ENCODE results near the gene PGBD2.

Gene PGBD2, protein sequence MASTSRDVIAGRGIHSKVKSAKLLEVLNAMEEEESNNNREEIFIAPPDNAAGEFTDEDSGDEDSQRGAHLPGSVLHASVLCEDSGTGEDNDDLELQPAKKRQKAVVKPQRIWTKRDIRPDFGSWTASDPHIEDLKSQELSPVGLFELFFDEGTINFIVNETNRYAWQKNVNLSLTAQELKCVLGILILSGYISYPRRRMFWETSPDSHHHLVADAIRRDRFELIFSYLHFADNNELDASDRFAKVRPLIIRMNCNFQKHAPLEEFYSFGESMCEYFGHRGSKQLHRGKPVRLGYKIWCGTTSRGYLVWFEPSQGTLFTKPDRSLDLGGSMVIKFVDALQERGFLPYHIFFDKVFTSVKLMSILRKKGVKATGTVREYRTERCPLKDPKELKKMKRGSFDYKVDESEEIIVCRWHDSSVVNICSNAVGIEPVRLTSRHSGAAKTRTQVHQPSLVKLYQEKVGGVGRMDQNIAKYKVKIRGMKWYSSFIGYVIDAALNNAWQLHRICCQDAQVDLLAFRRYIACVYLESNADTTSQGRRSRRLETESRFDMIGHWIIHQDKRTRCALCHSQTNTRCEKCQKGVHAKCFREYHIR

DNA sequence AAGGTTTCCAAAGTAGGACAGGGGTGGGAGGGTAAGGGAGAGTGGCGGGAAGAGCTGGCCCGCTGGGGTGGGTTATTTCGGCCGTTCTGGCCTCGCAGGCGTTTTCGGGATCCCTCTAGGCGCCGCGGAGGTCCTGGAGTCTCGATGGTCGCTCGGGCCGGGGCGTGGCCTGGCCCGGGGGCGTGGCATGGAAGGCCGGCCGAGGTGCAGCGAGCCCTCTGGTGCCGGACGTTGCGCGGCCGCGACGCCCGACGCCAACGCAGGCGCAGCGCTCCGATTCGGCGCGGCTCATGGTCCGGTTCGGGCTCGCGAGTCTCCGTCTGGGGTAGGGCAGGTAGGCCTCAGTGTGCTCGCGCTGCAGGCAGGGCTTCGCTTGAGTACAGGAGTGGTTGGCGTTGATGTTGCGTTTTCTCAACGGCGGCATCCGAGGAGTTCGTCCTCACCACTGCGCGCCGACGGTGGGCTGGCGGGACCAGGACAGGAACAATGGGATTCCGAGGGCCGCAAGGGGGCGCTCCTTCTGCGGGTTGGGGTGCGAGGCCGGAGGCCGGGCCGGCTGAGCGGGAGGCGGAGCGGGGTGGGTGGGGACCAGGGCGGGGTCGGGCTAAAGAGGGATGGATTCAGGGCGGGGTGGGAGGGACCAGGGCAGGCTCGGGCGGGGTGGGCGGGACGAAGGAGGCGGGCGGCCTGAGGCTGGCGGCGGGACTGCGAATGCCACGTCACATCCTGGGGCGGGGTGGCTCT, at the start of gene PGBD2:
TSS of gene PGBD2 (plus strand) at position 227 of the 744 bp plus-strand sequence. CDS start 7,628 bp downstream, outside the sequence.
- peak; percentile 92 for DNase-seq

DNA sequence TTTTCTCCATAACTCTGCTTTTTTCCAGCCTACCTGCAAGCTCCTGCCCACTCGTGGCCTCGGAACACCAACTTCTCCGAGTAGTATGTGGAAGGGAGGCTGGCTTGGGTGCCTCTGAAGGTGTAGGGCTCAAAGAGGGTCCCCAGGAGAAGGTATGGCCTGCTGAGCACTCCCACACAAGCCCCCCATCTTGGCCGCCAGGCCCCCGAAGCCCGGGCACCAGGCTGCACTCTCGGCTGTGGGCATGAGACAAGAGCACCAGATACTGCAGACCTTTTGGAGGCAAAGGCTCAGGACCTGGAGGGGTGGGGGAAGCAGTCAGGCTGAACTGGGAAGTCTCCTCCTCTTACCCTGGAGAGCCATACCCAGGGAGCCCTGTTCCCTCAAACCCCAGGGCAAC, 48.8 kb upstream of the PGBD2 start:
- no peak for DNase-seq

DNA sequence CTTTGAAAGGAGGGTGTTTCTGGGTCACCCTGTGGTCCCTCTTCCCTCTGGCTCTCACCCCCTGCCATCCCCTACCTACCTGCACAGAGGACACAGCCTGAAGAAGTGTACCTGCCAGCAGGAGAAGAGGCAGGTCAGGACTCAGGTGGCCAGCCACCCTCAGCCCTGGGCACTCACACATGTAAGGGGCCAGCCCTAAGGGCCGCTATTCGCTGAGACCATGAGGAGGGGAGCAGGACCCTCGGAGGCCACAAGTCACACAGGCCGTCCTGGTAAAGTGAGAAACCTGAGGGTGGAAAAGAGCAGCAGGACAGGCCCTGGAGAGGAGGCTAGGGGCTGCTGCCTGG, 48.3 kb upstream of the PGBD2 start:
- DNase-seq: no peak

DNA sequence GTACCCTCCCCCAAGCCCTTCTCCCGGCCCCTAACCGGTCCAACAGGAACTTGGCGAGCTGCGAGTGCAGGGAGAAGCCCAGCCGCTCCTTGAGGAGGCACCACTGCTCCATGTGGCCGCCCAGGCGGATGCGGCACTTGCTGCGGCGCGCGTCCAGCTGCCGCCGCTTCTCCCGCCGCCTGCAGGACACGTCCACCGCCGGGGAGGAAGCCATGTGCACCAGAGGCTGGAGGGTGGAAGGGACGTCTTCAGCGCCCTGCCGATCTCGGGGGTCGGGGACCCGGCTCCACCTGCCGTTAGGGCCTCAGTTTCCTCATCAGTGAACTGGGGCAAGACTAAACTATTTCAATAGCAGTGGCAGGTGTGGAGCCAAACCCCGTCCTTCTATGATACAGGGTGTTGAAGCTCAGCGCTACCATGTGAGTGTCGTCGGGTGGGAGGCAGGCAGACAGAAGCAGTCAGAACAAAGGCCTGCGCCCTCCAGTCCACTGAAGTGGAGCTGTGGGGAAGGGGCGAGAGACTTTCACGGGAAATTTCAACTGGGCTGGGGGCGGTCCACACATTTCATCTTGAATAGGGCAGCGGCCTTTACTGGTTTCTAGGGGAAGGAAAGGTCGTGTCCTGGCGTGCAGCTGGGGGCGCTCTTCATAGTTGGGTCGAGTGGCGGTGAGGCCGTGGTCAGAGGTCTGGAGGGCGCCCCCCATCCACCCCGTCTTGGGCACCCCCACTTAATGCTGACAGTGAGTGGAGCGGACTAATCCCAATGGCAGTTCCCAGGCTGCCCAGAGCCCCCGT, 47.7 kb upstream of the PGBD2 start:
- peak; percentile 81 for DNase-seq

DNA sequence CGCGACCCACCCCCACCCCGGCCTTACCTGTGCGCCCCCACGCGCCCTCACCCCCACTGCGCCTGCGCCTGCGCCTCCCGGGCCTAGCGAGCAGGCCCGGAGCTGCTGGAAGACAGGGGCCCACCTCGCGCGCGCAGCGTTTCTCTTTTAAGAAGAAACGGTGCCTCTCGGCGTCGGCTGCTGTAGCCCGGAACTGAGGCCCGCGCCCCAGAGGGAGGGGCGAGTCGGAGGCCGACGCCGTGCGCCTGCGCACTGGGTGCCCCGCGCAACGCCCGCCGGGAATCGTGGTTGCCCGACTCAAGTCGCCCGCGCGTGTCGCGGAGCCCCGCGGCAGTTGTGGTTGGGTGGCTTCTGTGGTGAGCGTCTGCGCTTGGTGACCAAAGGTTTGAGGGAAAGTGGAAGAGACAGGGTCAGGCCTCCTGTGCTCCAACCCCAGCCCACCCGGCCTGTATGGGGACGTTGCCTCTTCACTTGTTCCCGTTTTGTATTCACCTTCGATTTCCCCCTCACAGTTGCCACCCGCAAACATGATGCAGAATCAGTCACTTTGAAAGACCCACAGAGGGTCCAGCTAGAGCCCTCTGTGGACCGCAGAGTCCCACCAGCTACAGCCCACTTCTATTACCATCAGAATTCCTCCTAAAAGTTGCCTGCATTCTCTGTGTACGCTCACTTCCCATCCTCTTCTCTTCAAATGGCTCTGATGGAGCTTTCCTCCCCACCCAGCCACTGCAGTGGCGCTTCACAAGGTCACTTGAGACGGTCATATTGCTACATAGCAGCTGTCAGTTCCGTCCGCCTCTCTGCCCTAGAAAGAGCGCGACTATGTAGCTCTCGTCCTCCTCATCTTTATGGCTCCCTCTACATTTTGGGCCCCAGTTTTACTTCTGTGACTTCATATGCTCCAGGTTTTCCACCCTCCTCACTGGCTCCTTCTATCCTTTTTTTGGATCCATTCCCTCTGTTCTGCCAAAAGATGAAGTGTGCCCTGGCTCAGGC, 46.8 kb upstream of the PGBD2 start, which contains the start of gene ZNF692:
TSS of gene ZNF692 (minus strand) at position 195 of the 999 bp plus-strand sequence. CDS start 776 bp downstream, outside the sequence.
- peak; percentile 98 for DNase-seq

DNA sequence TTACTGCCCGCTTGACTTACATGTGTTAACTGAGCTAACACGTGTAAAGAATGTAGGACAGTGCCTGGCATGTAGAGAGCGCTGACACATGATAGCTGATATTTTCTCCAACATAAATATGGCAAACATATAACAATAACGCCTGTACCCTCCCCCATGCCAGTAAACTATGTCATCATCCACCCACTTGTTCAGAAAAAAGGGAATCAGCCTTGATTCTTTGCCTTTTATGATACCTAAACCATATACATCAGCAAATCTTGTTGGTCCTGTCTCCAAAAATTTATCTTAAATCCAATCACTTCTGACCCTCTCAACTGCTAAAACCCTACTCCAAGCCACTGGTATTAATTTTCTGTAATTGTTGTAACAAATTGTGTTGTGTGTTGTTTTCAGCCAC, 46.0 kb upstream of the PGBD2 start:
- DNase-seq: peak; percentile 15

DNA sequence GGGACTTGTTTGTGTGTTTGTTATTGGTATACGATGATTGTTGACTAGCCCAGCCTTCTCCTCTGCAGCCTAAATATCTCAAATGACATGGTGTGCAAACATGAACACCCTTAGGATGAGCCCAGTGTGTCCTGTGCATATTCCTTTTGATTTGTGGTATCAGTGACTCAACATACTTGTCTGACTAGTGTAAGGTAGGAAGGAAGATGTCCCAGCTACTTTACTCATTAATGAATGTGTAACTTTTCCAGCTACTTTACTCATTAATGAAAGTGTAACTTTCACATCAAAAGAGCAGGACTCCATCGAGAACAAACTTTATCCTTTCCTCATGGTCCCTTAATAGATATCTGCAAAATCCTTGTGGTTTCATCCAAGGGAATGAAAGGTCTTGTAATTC, 44.4 kb upstream of the PGBD2 start:
- DNase-seq: no peak

DNA sequence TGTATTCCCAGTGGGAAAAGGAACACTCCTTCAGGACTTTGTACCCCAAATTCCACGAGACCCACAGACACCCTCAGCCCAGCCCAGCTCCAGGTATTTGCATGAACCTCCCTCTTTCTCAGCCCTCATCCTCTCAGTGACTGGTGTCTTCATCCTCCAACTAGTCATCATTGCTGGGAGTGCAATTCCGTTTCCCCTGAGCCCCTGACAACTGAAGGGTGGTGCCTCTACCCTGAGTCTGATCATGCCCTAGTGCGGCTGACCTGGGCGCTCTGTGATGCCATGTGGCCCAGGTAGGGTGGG, 43.4 kb upstream of the PGBD2 start:
- no peak for DNase-seq

DNA sequence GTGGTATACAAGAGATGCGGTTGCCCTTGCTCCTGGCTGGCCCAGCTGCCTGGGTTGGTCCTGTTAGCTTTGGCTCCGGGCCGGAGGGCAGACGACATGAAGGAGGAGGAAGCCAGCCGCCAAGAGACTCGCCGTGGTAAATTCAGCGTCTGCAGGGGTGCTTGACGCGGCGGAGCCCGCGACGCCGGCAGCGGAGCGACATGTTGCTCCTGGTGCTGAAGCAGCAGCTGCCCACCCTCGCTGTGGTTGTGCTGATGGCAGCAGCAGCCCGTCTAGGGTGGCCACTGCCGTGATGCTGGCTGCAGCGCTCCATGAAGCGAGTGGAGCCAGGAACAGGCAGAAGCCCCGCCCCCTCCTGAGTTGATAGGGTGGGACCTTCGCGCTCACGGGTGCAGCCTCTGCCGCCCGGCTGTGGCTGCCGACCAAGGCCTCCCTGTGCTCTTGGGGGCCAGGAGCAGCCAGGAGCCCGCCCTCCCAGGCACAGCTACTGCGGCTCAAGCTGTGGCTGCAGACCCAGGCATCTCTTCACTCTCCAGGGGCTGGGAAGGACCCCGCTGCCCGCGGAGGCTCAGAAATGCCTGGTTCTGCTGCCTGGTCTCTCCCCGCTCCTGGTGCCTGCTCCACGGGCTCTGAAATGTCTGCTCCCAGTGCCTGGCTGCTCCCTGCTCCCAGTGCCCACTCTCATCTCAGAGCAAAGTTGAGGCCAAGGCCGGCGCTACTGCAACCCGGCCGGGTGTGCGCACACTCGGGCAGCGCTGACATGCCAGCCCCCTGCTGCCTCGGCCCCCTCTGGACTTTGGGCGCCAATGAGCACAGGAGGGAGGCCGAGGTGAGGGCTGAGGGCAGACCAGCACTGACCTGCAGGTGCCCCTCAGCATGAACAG, 42.8 kb upstream of the PGBD2 start:
- DNase-seq: peak; percentile 90

DNA sequence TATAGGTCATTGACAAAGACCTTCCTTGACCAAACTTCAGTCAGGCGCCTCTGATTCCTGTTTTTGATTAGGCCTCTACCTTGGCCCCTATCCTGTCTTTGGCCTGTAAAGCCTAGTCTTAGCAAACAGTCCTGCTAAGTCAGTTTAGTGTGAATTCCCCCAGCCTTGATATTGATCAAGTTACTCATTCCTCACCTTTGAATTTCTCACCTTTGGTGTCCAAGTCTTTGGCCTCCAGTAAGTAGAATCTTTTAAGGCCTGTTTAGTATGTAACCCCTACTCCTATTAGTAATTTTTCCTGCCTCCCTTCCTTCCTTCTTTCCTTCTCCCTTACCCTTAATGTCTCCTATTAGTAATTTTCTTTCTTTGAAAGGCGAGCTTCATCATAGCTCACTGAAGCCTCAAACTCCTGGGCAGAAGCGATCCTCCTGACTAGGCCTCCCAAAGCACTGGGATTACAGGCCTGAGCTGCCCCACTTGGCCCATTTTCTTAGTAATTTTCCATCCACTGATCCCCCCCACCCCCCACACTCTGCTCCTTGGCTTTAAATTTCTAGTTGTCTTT, 34.1 kb upstream of the PGBD2 start:
- no peak for DNase-seq

DNA sequence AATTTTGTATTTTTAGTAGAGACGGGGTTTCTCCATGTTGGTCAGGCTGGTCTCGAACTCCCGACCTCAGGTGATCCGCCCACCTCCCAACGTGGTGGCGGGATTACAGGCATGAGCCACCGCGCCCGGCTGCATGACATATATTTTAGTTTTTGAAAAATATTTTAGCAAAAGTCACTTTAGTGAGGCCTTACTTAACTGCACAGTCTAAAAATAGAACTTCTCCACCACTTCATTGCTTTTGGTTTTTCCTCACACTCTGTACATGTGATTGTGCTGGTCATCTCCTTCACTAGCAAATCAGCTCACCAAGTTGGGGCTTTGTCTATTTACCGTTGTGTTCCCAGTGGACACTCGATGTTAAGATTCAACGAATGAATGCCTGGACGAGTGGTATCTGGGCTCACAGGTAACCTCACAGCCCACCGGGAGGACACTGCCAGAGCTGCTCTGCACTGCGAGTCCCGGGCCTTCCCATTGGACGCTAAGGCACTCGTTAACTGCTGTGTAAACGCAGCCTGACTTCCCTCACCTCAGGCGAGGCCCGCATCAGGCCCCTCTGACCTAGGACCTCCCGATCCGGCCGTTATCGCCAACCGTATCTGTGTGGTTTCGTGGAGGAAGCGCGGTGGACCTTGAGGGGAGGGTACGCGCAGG, 33.2 kb upstream of the PGBD2 start:
- peak; percentile 88 for DNase-seq

DNA sequence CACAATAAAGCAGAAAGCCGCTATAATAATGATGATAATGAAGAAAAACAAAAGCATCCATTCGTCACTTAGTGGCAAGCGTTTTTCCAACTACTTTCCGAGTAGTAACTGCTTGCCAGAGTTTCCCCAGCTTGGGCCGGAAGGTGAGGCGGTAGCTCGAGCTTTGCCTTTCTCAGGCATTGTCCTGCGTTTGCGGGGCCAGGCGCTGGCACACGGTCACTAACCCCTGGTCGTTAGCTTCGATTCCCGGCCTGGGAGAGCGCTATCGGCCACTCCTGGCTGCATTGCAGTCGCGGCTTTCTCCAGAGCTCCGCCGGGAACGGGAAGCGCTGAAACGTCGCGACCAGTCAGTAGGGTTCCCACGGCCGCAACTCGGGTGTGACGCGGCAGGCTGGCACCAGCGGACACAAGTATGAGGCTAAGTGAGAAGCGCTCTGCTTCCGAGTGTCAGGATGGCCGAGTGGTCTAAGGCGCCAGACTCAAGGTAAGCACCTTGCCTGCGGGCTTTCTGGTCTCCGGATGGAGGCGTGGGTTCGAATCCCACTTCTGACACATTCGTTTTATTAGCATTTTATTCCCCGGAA, 32.5 kb upstream of the PGBD2 start:
- DNase-seq: peak; percentile 97

DNA sequence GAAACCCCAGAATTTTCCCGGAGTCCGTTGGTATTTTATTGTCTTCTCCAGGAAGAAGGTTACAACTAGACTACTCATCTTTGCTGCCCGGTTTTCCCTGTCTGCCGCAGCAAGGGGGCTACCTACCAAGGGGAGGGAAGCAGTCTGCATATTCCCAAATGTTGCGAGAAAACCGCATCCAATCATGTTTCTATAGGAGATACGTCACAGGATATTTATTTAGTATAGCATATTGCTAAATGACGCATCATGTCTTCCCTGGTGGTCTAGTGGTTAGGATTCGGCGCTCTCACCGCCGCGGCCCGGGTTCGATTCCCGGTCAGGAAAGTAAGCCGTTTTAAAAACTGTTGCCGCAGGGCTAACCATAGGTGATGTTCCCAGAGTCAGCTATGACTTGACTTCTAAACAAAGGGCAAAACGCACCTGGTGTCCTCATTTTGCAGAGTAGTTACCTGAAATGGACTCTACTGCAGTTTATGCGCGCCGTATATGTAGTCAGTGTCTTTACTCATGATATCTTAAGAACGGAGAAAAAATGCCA, 32.0 kb upstream of the PGBD2 start:
- DNase-seq: peak; percentile 92

DNA sequence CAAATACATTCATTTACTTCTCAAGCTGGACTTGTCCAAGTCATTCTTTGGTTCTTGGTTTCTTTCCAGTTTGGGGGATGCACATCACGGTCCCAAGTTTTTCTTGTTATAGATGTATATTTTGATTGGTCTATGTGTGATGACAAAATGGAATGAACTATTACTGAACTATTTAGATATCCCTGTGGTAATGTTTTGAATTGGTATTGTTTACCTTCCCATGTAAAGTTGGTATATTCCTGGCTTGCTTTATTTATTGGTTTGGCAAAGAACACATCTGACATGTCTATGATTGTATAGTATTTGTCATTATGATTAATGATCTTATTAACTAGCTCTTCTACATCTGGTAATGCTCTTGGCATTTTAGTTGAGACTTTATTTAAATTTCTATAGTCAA, 24.8 kb upstream of the PGBD2 start:
- peak; percentile 19 for DNase-seq

DNA sequence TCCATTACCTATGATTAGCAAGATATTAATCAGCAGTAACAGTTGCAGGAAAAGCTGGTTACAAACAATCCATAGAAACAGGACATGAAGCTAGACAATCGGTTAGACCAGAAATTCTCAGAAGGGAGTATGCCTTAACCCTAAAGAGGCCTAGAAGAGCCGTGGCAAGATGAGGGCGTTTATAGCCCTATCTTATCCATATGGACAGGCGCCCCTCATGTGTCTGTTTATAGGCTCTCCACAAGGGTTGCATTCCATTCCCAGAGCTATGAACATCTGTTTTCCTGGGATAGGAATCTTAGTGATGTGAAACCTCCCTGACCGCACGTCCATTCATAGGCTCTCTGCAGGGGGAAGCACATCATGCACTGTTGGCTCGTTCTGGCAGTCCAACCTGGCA, 23.6 kb upstream of the PGBD2 start:
- peak; percentile 91 for DNase-seq

DNA sequence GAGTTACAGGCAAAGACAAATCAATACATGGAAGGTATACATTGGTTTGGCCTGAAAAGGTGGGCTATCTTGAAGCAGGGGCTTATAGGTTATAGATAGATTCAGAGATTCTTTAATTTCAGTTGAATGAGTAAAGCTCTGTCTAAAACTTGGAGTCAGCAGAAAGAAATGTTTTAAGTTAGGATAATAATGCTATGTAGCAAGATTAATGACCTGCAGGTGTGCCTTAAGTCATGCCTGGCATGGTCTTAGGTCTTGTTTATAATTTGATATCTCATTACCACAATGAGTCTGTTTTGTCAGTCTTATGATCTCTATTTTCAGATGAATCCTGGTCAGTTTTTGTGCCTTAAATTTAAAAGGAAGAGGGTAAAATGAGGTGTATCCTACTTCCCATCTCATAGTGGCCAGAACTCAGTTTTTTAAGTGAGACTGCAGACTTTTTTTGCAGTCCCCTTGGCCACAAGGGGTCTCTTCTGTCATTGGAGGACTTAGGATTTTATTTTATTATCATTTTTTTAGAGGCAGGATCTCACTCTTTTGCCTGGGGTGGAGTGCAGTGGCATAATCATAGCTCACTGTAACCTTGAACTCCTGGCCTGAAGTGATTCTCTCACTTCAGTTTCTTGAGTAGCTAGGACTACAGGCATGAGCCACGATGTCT, 21.3 kb upstream of the PGBD2 start:
- peak; percentile 66 for DNase-seq

DNA sequence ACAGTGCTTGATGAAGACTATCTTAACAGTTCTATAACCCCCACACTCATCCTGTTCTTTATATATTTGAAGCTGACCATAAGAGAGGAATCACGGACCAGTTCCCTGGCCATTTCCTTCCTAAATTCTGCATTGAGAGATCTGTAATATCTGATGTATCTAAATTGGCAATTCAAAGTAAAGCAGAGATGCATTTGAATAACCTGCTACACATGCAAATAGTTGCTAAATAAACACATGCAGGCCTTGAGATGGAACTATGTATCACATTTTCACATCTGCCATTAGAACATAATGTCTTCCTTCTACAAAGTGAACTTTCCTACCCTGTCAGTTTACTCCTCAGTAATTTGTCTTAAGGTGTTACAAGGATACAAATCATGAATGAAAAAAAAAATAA, 20.4 kb upstream of the PGBD2 start:
- DNase-seq: no peak

DNA sequence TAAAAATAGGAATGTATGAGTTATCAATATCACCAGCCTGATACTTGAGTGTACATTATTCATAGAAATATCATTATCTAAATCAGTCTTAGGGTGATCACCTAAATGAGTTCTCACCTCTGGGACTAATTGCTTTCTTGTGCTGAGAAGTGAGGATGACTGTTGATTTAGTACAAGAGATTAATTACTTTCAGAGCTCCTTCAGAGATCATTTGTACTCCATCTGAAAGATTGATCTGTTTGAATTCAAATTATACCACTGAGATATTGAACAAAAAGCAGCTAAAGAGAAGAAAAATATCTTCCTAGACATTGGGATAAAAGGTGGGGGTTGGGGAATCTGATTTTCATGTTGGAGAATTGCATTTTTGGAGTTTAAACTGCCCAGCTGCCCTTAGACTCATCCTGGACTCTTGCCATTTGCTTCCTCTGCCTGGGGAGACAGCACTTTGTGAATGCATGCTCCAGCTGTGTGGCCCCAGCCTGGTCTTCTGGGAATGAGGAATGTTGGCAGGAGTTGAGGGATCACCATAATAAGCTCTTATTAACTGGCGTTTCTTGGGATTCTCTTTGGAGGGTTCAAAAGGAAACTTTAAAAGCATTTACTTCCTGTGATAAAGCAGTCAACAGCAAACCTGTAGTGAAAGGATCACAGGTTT, 19.7 kb upstream of the PGBD2 start:
- peak; percentile 34 for DNase-seq

All from hematopoietic multipotent progenitor cell treated with erythropoietin and hydrocortisone succinate and interleukin-3 and kit ligand, for 8 days (in vitro differentiated cells).